Measurements from ENCODE around the gene PSD4. TPM values are rescaled to one million over a fixed set of nuclear protein-coding genes. Genes with fewer than 3 reads are reported as not detected.
A peak's percentile ranks its signal among the peaks of the same experiment; 100 is the strongest.

Gene PSD4
- total RNA-seq, 1 experiment from 2014 or later = 9.6 TPM

DNA sequence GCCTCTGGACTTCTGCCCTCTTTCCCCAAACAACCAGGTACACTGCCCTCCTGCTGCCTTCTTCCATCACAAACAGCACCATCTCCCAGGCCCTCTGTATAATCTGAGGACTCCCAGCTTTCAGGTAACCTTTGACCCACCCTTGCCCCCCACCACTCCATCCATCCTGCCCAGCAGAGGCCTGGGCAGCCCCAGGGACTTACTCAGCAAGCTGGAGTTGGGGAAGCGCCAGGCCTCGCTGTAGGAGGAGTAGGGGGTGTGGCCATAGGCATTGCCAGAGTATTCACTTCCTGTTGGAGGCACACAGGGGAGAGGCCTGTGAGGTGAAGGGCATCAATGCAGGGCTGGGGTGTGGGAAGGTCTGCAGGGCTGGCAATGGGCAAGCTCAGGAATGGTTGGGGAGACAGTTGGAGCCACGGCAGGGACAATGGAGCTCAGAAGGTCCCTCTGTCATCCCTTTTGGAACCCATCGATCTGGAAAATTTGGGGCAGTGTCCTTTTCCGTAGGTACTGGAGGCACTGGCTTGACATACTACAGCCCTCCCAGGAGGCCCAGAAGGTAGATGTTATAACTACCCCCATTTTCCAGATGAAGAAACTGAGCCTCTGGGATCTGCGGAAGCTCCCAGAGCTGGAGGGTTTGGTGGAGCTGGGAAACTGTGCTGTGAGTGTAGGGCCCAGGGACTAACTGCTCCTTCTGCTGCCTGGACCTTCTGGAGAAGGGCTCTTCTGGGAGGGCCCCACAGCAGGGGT lies 46.3 kb downstream of the PSD4 start:
- H3K27me3 Mint-ChIP-seq (ENCODE audit: insufficient read depth, unreplicated experiment) = no peaks in the 10 kb centered on the region
- H3K27ac Mint-ChIP-seq (ENCODE audit: low read depth, unreplicated experiment) = peak overlapping the region; percentile 40
- H3K4me3 Mint-ChIP-seq (ENCODE audit: unreplicated experiment) = no peak overlapping the region
- no peaks in the 10 kb centered on the region for H3K9me3 Mint-ChIP-seq (ENCODE audit: unreplicated experiment)
- peaks cover 15% of the 10 kb centered on the region for H3K4me1 Mint-ChIP-seq (ENCODE audit: insufficient read depth, unreplicated experiment)
- peaks cover 6% of the 10 kb centered on the region for H3K36me3 Mint-ChIP-seq (ENCODE audit: insufficient read depth, unreplicated experiment)
- BruUV-seq (replicated peaks) = no TSS peak
- CTCF ChIA-PET = interaction anchor here (0.8 to 4.7 kb wide), 7 partner anchors 8 to 170 kb away, joined by 3 to 30 read pairs (median 5); no protein-coding TSS in a partner anchor
- intact Hi-C loops (cut with micrococcal nuclease) = no loop called here
- TF ChIP-seq, protein P1, sequence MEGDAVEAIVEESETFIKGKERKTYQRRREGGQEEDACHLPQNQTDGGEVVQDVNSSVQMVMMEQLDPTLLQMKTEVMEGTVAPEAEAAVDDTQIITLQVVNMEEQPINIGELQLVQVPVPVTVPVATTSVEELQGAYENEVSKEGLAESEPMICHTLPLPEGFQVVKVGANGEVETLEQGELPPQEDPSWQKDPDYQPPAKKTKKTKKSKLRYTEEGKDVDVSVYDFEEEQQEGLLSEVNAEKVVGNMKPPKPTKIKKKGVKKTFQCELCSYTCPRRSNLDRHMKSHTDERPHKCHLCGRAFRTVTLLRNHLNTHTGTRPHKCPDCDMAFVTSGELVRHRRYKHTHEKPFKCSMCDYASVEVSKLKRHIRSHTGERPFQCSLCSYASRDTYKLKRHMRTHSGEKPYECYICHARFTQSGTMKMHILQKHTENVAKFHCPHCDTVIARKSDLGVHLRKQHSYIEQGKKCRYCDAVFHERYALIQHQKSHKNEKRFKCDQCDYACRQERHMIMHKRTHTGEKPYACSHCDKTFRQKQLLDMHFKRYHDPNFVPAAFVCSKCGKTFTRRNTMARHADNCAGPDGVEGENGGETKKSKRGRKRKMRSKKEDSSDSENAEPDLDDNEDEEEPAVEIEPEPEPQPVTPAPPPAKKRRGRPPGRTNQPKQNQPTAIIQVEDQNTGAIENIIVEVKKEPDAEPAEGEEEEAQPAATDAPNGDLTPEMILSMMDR (IDR thresholded peaks at IDR 0.05; ENCODE audit: unreplicated experiment) = no peak
- peak; percentile 74 for DNase-seq (ENCODE audit: unreplicated experiment)
- POLR2A ChIA-PET = interaction anchor here (0.7 to 1.4 kb wide), 5 partner anchors 9 to 19 kb away, joined by 3 to 5 read pairs (median 4); no protein-coding TSS in a partner anchor

DNA sequence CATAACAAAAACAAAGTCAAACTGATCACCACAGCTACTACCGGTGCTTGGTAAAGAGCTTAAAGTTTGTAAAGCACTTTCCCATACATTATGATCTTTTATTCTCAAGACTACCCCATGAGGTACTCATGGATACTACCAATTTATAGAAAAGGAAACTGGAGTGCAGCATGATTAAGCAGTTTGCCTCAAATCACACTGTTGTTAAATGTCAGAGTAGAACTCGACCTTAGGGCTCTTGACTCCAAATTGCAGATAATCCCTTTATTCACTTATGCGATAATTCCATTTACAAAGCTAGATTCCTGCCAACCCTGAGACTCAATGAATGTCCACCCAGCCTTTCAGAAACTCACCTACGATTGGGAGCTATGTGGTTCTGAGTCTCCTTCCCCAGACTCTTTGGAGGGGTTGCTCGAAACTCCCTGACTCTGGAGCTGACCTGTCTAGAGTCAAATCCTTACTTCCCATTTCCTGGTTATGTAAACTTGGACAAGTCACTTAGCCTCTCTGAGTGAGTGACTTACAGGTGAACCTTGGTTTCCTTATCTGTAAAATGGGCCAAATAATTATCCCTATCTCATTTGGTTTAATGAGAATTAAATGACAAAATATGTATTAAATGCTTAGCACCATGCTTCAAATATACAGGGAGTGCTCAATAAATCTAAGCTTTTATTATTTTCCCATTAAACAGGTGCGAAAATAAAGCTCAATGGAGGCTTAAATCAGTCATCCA lies 47.4 kb downstream of the PSD4 start:
- Mint-ChIP-seq H3K36me3 (ENCODE audit: insufficient read depth, unreplicated experiment) (no peaks in the 10 kb centered on the region), H3K9me3 (ENCODE audit: unreplicated experiment) (no peaks in the 10 kb centered on the region), H3K27ac (ENCODE audit: low read depth, unreplicated experiment) (peak overlapping the region; percentile 40), H3K4me3 (ENCODE audit: unreplicated experiment) (no peak overlapping the region), H3K4me1 (ENCODE audit: insufficient read depth, unreplicated experiment) (peaks cover 15% of the 10 kb centered on the region), H3K27me3 (ENCODE audit: insufficient read depth, unreplicated experiment) (no peaks in the 10 kb centered on the region)
- ChIA-PET POLR2A (interaction anchor here (1.1 to 2.3 kb wide), 7 partner anchors 9 to 20 kb away, joined by 3 to 14 read pairs (median 5); no protein-coding TSS in a partner anchor), CTCF (interaction anchor here (0.5 to 4.7 kb wide), 10 partner anchors 10 to 1337 kb away, joined by 3 to 30 read pairs (median 4); partner anchors contain the start of gene ANAPC1)
- no peak for DNase-seq (ENCODE audit: unreplicated experiment)
- no TSS peak for BruUV-seq (replicated peaks)
- TF ChIP-seq, protein P1 (IDR thresholded peaks at IDR 0.05; ENCODE audit: unreplicated experiment) = no peak
- intact Hi-C loops (cut with micrococcal nuclease) = no loop called here

DNA sequence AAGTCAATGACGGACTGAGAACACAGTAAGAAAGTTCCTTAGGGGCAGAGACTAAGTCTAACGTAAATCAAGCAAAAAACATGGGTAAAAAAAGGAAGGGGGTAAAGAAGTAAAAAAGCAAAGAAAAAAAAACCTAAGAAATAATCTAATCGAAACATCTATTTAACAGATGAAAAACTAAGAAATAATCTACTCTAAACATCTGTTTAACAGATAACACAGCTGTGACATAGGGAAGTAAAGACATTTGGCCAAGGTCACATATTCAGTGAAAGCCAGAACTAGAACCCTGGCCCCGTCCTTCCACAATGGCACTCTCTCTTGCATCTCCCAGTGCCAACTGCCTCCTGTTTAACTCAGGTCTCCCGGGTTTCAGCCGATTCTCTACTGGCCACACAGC lies 48.1 kb downstream of the PSD4 start:
- Mint-ChIP-seq H3K27me3 (ENCODE audit: insufficient read depth, unreplicated experiment) (no peaks in the 10 kb centered on the region), H3K9me3 (ENCODE audit: unreplicated experiment) (no peaks in the 10 kb centered on the region), H3K4me3 (ENCODE audit: unreplicated experiment) (no peak overlapping the region), H3K27ac (ENCODE audit: low read depth, unreplicated experiment) (peak overlapping the region; percentile 21), H3K4me1 (ENCODE audit: insufficient read depth, unreplicated experiment) (peaks cover 15% of the 10 kb centered on the region), H3K36me3 (ENCODE audit: insufficient read depth, unreplicated experiment) (no peaks in the 10 kb centered on the region)
- intact Hi-C loops (cut with micrococcal nuclease) = no loop called here
- no peak for DNase-seq (ENCODE audit: unreplicated experiment)
- TF ChIP-seq, protein P1 (IDR thresholded peaks at IDR 0.05; ENCODE audit: unreplicated experiment) = no peak
- ChIA-PET POLR2A (interaction anchor here (1.4 to 2.3 kb wide), 4 partner anchors 10 to 19 kb away, joined by 3 to 14 read pairs (median 6); no protein-coding TSS in a partner anchor), CTCF (interaction anchor here (0.6 to 4.7 kb wide), 8 partner anchors 17 to 1338 kb away, joined by 3 to 30 read pairs (median 4); partner anchors contain the start of gene ANAPC1)
- no TSS peak for BruUV-seq (replicated peaks)

DNA sequence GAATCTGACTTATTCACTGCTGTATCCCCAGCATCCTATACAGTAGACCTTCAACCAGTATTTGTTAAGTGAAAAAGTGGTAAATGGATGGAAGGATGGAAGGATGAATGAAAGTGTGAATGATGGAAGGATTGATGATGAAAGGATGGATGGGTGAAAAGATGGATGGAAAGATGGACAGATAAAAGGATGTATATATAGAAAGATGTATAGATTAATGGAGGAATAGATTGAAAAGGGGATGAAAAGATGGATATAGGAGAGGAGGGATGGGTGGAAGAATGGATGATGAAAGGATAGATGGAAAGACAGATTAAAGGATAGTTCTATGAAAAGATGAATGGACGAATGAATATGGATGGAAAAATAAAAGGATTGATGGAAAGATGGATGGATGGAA lies 50.0 kb downstream of the PSD4 start:
- no peak overlapping the region for H3K4me3 Mint-ChIP-seq (ENCODE audit: unreplicated experiment)
- no peaks in the 10 kb centered on the region for H3K27me3 Mint-ChIP-seq (ENCODE audit: insufficient read depth, unreplicated experiment)
- CTCF ChIA-PET = interaction anchor here (4.7 kb wide), 1 partner anchor 19 kb away, joined by 30 read pairs; no protein-coding TSS in a partner anchor
- TF ChIP-seq, protein P1 (IDR thresholded peaks at IDR 0.05; ENCODE audit: unreplicated experiment) = no peak
- peaks cover 7% of the 10 kb centered on the region for H3K4me1 Mint-ChIP-seq (ENCODE audit: insufficient read depth, unreplicated experiment)
- DNase-seq (ENCODE audit: unreplicated experiment) = no peak
- H3K27ac Mint-ChIP-seq (ENCODE audit: low read depth, unreplicated experiment) = no peak overlapping the region
- POLR2A ChIA-PET = no interaction called here
- intact Hi-C loops (cut with micrococcal nuclease) = no loop called here
- no peaks in the 10 kb centered on the region for H3K36me3 Mint-ChIP-seq (ENCODE audit: insufficient read depth, unreplicated experiment)
- no peaks in the 10 kb centered on the region for H3K9me3 Mint-ChIP-seq (ENCODE audit: unreplicated experiment)
- BruUV-seq (replicated peaks) = no TSS peak
